ENCODE results near the gene WDR54. TPM values are rescaled to one million over a fixed set of nuclear protein-coding genes. Genes with fewer than 3 reads are reported as not detected.
"Not testable (repeated sequence)": the region's sequence is repeated elsewhere in the genome, so short reads cannot be mapped to it uniquely, and the experiment has no call there.

Gene WDR54
- polyA plus RNA-seq, 3 donors: 35.9 to 40.2 (median 36.5) TPM

DNA sequence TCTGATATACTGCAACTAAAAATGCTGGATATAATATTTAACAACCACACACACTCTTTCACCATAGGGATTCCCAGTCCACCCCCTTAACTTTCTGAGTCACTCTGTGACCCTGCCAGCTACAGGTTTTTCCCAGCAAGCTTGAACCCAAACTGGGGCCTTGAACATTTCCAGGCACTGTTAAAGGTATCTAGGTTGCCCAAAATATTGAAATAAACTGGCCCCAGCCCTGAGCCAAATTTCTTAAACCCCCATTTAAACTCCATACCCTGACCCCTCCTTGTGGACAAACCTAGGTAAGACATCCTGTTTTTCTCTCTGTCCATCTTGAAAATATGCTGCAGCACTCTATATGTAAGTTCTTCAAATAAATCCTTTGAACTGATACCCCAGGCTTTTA lies 21.7 kb upstream of the WDR54 start:
- DNase-seq (ENCODE audit: low read depth in 3 of 3, low spot score in 2 of 3): no peak

GRCh38 chr2:74401891-74402290 lies 19.6 kb upstream of the WDR54 start:
- no peak for DNase-seq (ENCODE audit: low read depth in 3 of 3, low spot score in 2 of 3)

- no peak for DNase-seq (ENCODE audit: low read depth in 3 of 3, low spot score in 2 of 3)
Observed at GRCh38 chr2:74406035-74406434, 15.5 kb upstream of the WDR54 start.

- DNase-seq (ENCODE audit: low read depth in 3 of 3, low spot score in 2 of 3): no peak
Observed at GRCh38 chr2:74407682-74408081, 13.8 kb upstream of the WDR54 start.

DNA sequence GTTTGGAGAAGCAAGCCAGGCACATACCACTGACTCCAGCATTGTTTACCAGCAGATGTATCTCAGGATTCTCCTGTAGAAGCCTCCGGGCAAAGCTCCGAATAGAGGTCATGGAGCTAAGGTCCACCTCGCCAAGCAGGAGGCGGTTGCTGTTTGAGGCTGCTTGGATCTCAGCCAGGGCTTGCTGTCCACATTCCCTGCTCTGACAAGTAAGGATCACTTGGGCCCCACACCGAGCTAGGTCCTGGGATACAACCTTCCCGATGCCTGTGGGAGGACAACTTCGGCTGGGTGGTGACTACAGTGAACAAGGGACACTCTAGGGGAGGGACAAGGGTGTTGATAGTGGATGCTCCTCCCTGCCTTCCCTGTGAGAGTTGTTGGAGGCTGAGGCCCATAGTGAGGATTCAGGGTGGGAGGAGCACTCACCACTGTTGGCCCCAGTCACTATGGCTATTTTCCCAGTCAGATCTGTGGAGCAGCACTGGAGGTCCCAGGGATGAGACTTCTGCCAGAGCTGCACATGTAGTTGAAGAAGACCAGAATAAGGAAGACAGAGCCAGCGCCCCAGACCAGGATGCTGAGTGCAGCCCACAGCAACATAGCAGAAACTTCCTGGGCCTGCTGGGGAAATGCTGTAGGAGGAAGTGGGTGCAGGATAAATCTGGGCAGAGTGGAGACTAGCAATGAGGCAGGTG lies 8.4 kb upstream of the WDR54 start:
- DNase-seq (ENCODE audit: low read depth in 3 of 3, low spot score in 2 of 3): no peak

- no peak for DNase-seq (ENCODE audit: low read depth in 3 of 3, low spot score in 2 of 3)
Observed at GRCh38 chr2:74414441-74414840, 7.1 kb upstream of the WDR54 start.

DNA sequence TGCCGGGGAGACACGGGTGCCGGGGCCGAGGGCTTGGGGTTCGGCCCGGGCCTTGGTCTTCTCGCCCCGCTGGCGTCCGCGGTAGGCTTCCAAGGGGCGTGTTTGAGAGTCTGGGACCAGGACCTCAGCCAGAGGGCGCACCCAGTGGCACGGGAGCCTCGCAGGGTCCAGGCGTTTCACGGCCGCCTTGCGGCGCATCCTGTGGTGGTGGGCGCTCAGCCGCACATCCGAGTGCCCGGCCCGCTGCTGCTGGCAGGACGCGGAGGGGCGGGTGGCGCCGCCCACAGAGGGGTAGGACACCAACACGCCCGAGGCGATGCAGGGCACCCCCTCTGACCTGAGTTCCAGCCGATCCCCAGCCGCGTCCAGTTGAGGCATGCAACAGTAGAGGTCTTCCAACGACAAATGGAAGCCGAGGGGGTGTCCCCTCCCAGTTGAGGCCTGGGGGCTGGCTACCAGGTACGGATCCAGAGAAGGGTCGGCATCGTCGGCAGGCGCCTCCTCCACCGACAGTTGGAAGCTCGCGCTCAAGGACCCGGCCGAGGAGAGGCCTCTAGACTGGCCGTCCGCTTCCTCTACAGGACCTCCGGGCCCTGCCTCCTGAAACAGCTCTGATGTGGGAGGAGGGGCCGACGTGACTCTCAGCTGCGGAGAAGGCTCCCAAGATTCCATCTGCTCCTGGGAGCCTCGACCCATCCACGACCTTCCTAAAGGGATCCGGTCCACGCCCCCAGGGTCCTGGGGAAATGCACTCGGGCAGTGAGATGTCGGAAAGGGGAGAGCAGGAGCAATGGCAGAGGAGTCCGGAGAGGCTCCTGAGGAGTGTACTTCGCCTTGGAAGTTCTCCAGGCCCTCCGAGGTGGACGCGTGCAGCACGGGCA lies 6.4 kb upstream of the WDR54 start:
- no peak for DNase-seq (ENCODE audit: low read depth in 3 of 3, low spot score in 2 of 3)

GRCh38 chr2:74415762-74416395 lies 5.7 kb upstream of the WDR54 start:
- no peak for DNase-seq (ENCODE audit: low read depth in 3 of 3, low spot score in 2 of 3)

- no peak for DNase-seq (ENCODE audit: low read depth in 3 of 3, low spot score in 2 of 3)
Observed at GRCh38 chr2:74416778-74417177, 4.8 kb upstream of the WDR54 start.

DNA sequence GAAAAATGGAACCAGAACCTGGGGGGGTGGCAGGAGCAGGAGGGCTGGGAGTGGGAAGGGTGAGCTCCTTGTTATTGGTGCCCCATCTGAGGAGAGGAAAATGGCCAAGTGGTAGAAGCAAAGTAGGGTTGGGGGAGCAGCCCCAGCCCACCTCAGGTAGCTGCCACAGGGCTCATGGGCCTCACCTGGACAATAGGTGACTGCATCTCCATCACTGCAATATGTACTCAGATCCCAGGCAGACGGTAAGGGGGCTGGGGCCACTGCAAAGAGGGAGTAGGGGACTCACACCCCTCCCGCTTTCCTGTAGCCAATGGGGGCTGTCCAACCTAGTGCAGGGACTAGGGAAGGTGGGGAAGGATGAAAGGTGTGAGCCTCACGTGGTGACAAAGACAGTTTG lies 4.3 kb upstream of the WDR54 start:
- DNase-seq (ENCODE audit: low read depth in 3 of 3, low spot score in 2 of 3): no peak

- DNase-seq (ENCODE audit: low read depth in 3 of 3, low spot score in 2 of 3): no peak
Observed at GRCh38 chr2:74417763-74418162, 3.8 kb upstream of the WDR54 start.

- DNase-seq (ENCODE audit: low read depth in 3 of 3, low spot score in 2 of 3): no peak
Observed at GRCh38 chr2:74418312-74418711, 3.2 kb upstream of the WDR54 start.

DNA sequence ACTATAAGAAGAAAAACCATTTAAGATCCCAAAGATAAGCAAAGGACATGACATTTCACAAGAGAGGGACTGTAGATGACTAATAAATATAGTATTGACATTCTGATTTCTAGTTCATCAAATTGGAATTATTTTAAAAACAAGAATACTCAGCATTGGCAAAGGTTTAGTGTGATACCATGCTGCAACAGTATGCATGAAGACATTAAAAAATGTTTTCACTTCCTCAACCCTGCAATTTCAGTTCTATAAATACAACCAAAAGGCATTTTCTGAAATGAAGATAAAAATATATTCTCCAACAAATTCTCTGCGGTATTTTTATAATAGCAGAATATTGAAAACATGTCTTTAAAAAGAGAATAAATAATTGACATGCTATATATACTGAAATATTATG lies 2.2 kb upstream of the WDR54 start:
- no peak for DNase-seq (ENCODE audit: low read depth in 3 of 3, low spot score in 2 of 3)

GRCh38 chr2:74420006-74420405 lies 1.5 kb upstream of the WDR54 start:
- no peak for DNase-seq (ENCODE audit: low read depth in 3 of 3, low spot score in 2 of 3)

DNA sequence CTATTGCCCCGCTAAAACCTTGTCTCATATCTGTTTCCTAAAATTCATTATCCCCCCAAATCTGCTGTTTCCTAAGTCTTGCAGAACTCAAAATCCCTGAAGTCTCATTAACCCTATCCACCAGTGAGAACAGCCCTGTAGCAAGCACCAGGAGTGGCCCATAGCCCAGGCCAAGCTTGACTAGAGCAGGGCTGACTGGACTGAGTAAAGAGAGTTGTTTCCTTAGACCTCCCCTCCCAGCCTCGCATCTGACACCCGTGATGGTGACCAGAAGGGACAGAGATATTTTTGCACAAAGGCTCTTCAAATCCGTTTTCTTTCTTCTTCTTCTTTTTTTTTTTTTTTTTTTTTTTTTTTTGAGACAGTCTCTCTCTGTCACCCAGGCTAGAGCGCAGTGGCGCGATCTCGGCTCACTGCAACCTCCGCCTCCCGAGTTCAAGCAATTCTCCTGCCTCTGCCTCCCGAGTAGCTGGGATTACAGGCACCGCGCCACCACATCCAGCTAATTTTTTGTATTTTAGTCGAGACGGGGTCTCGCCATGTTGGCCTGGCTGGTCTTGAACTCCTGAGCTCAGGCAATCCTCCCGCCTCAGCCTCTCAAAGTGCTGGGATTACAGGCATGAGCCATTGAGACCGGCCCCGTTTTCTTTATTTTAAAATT lies 957 bp upstream of the WDR54 start:
- DNase-seq (ENCODE audit: low read depth in 3 of 3, low spot score in 2 of 3): not testable (repeated sequence)

DNA sequence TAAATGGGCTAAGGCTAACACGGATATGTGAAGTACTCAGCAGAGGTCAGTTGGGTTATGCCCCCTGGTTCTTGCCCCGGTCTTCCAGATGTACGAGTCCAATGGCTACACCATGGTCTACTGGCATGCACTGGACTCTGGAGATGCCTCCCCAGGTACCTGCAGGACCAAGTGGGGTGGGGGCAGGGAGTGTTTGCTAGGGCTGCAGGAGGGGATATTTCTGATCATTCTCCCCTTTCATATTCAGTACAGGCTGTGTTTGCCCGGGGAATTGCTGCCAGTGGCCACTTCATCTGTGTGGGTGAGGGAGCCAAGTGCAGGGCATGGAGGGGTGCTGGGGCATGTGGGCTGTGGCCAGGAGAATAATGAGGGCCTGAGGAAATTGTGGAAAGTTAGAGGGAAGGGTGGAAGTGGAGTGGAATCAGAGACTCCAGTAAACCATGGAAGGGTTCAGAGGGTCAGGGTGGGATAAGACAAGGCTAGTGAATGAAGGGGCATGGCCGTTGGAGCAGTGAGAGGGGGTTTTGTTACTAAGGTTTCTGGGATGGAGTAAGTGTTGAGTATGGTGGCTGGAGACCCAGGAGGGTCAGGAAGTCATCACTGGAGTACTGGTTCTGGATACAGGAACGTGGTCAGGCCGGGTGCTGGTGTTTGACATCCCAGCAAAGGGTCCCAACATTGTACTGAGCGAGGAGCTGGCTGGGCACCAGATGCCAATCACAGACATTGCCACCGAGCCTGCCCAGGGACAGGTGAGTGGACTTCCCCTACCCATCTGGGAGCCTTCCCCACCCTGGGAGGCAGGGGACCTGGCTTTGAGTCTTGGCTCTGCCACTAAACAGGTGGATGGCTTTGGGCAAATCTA lies 1.9 kb downstream of the WDR54 start:
- DNase-seq (ENCODE audit: low read depth in 3 of 3, low spot score in 2 of 3): no peak

GRCh38 chr2:74424139-74424992 lies 2.8 kb downstream of the WDR54 start:
- DNase-seq (ENCODE audit: low read depth in 3 of 3, low spot score in 2 of 3): no peak

- no peak for DNase-seq (ENCODE audit: low read depth in 3 of 3, low spot score in 2 of 3)
Observed at GRCh38 chr2:74424995-74425406, 3.5 kb downstream of the WDR54 start.

DNA sequence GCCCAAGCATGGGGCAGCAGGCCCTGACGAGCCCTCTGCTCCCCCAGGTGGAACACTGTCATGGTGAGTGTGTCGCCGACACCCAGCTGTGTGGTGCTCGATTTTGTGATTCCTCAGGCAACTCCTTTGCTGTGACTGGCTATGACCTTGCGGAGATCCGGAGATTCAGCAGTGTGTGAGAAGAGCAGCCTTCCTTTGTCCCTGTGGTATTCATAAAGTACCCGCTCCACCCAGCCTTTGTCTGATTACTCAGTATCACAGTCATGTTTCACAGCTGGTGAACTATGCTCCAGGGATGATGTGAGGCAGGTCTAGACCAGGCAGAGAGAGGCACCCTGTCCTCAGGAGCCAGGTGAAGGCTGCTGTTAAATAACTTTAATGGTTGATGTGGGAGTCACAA lies 4.0 kb downstream of the WDR54 start:
- no peak for DNase-seq (ENCODE audit: low read depth in 3 of 3, low spot score in 2 of 3)

Measured in right renal cortex interstitium (tissue), 3 donors.